HTERT RPE-1 (cell line): ENCODE results near the gene ZNF322.

ENCODE experiments used
- in situ Hi-C: fragments of 300-500 bp; cut with MboI; formaldehyde crosslinking; loops from 4 replicates; pipeline ENCODE4 v1.14.3; 2020; ENCODE audit warnings: low sequenced_read_pairs

Gene ZNF322

GRCh38 chr6:26592649-26593048, 66.9 kb downstream of the ZNF322 start:
- in situ Hi-C loops: no loop called here

- in situ Hi-C loops: no loop called here
These were observed 70.6 kb downstream of the ZNF322 start for GRCh38 chr6:26588965-26589364.
